Measurements from ENCODE around the gene CKAP5.
"Not testable (repeated sequence)": the region's sequence is repeated elsewhere in the genome, so short reads cannot be mapped to it uniquely, and the experiment has no call there.

Gene CKAP5

DNA sequence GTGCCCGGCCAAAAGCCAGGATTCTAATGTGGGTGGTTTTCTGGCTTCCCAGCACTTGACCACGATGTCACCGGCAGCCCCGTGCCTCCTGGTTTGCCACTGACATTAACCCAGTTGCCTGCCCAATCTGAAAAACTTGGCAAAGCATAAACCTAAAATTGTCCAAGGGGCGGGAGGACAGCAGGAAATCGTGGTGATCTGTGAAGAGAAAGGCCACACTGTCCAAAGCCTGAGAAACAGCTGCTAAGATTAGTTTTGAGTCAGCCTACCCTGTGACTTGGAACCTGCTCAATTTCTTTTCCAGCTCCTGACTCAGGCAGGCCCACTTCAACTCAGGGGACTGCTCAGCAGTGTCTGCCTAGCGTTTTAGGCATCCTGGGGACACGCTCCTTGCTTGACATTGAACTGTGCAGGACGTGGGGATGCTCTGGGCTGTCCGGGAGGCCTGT is 135.2 kb downstream of the CKAP5 start:
- TF ChIP-seq, protein P1, sequence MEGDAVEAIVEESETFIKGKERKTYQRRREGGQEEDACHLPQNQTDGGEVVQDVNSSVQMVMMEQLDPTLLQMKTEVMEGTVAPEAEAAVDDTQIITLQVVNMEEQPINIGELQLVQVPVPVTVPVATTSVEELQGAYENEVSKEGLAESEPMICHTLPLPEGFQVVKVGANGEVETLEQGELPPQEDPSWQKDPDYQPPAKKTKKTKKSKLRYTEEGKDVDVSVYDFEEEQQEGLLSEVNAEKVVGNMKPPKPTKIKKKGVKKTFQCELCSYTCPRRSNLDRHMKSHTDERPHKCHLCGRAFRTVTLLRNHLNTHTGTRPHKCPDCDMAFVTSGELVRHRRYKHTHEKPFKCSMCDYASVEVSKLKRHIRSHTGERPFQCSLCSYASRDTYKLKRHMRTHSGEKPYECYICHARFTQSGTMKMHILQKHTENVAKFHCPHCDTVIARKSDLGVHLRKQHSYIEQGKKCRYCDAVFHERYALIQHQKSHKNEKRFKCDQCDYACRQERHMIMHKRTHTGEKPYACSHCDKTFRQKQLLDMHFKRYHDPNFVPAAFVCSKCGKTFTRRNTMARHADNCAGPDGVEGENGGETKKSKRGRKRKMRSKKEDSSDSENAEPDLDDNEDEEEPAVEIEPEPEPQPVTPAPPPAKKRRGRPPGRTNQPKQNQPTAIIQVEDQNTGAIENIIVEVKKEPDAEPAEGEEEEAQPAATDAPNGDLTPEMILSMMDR (conservative IDR thresholded peaks at IDR 0.05) = no peak
- H3K27ac ChIP-seq = no peak overlapping the region

DNA sequence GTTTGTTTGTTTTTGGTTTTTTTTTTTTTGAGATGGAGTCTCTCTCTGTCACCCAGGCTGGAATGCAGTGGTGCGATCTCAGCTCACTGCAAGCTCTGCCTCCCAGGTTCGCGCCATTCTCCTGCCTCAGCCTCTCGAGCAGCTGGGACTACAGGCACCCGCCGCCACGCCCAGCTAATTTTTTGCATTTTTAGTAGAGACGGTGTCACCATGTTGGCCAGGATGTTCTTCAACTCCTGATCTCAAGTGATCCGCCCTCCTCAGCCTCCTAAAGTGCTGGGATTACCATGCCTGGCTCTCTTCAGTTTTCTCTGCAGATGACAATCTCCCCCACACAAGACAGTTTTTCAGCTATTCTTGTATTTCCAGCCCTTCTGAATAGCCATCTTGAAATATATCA is 136.7 kb downstream of the CKAP5 start:
- not testable (repeated sequence) for H3K27ac ChIP-seq

DNA sequence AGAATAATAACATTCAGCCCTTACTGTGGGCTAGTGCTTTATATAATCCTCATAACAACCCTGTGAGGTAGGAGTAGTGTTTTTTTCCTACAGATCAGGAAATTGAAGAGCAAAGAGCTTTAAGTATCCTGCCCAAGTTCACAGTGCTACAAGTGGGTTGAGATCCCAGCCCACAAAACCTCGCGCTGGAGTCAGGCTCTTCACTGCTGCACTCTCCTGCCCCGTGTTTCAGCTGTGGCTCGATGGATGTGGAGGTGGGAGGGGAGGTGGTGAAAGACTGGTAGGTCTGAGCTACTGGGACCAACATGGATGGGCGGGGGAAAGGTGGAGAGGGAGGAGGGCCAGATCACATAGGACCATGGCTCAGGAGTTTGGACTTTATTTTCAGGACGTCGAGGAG is 139.2 kb downstream of the CKAP5 start:
- TF ChIP-seq, protein P1 (conservative IDR thresholded peaks at IDR 0.05) = no peak
- no peak overlapping the region for H3K27ac ChIP-seq

DNA sequence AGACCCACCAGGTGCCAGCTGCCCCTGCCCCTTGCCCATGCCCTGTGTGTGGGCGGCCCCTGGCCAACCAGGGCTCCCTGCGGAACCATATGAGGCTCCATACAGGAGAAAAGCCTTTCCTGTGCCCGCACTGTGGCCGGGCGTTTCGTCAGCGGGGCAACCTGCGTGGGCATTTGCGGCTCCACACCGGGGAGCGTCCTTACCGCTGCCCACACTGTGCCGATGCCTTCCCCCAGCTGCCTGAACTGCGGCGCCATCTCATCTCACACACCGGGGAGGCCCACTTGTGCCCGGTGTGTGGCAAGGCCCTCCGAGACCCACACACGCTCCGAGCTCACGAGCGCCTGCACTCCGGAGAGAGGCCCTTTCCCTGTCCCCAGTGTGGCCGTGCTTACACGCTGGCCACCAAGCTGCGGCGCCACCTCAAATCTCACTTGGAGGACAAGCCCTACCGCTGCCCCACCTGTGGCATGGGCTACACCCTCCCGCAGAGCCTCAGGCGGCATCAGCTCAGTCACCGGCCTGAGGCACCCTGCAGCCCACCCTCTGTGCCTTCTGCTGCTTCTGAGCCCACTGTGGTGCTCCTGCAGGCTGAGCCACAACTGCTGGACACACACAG is 140.9 kb downstream of the CKAP5 start:
- H3K27ac ChIP-seq = no peak overlapping the region
- TF ChIP-seq, protein P1 (conservative IDR thresholded peaks at IDR 0.05) = no peak

DNA sequence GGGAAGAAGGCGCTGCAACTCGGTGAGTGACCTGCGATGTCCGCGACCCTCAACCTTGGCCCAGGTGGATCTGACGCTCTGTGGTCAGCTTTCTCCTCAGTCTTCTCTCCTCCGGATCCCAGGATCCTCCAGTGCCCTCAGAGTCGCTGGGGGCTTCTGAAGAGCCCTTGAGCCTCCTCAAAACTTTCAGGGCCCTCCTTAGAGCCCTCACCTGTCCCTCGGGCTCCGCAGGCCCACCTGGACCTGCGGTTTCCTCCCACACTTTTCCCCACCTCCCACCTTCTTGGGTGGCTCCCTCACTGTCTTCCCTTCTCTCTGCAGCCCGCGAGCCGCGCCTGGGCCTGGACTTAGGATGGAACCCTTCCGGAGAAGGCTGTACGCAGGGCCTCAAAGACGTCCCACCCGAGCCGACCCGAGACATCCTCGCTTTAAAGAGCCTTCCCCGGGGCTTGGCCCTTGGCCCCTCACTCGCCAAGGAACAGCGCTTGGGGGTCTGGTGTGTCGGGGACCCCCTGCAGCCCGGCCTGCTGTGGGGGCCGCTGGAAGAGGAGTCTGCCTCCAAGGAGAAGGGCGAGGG is 144.9 kb downstream of the CKAP5 start:
- peak overlapping the region; percentile 90 for H3K27ac ChIP-seq
- TF ChIP-seq, protein P1 (conservative IDR thresholded peaks at IDR 0.05) = no peak

DNA sequence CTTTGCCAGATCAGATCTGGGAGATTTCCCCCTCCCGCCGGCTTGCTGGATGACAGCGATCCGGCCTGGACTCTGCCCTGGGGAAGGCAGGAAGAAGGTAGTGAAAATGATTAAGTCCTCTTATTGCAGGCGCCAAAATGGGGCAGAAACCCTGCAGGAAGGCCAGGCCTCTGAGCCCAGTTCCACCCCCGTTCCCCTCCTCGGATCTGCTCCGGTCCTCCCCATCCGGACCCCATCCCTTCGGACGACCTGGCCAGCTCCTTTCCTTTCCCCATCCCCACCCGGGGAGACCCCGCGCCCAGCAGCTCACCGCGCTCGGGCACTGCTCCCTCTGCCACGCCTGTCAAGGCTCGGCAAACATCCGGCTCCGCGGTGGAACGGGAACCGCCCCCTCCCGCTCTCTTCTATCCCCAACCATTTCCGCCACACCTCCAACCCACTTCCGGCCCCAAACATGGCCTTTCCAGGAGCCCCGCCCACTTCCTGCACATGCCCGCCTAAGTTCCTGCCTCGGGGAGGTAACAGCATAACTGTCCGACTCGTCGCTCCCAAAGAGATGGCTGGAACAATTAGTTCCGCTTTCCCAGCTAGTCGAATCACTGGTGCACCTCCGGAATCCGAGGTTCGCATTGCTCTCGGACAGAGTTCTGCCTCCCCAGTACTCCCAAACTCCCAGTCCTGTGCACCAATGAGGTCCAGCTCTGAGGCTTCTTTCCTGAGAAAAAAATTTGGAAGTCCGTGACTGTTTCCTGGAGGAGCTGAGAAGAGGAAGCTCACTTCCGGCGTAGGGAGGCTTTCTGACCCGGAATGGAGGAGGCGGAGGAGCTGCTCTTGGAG is 145.6 kb downstream of the CKAP5 start, which contains the start of the genes ARHGAP1 and ZNF408:
TSS of gene ARHGAP1 (minus strand) at position 379 of the 837 bp plus-strand sequence. CDS start 4,512 bp downstream, outside the sequence.
TSS of gene ZNF408 (plus strand) at position 791 of the 837 bp plus-strand sequence. CDS start at position 808, 17 bp downstream.
- H3K27ac ChIP-seq = peak within 1 kb of the TSS; percentile 90
- TF ChIP-seq, protein P1 (conservative IDR thresholded peaks at IDR 0.05) = no peak

DNA sequence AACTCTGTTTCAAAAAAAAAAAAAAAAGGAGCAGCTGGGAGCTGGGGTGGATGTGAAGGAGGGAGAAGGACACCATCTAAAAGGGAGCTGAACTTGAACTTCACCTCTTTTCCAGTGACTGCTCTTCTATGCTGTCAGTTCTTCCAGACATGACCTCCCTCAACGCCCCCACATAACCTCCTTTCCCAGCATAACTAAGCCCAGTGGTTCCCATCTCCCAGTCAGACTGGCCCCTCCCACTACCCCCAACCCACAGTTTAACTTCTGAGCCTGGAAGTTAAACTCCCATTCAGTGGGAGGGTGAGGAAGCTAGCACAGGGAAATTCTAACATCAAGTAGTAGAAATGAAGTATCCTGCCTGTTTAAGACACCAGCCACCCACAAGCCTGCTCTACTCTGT is 147.5 kb downstream of the CKAP5 start:
- TF ChIP-seq, protein P1 (conservative IDR thresholded peaks at IDR 0.05) = no peak

More for the DNA sequence above, 147.5 kb downstream of the CKAP5 start:
- H3K27ac ChIP-seq = no peak overlapping the region
